Measurements from ENCODE around the gene MYLK2. TPM values are rescaled to one million over a fixed set of nuclear protein-coding genes. Genes with fewer than 3 reads are reported as not detected.

The MYLK2 gene
- total RNA-seq, 1 experiment from 2014 or later: 0.74 TPM

- Histone ChIP-seq H3K14ac (ENCODE audit: insufficient read depth, low read length) (no peak overlapping the region), H3T11ph (ENCODE audit: low read length) (no peak overlapping the region), H2BK120ac (ENCODE audit: low read depth, low read length, poor library complexity, severe bottlenecking) (no peak overlapping the region), H2BK5ac (ENCODE audit: insufficient read length, low read length) (no peak overlapping the region), H4K91ac (ENCODE audit: insufficient read length, low read depth, low read length) (no peak overlapping the region), H4K20me1 (ENCODE audit: control insufficient read depth, insufficient read depth, insufficient read length) (no peaks in the 10 kb centered on the region), H3K56ac (ENCODE audit: insufficient read length, low read depth, low read length) (no peak overlapping the region), H3K9me3 (ENCODE audit: control insufficient read depth, low read depth, low read length) (no peaks in the 10 kb centered on the region), H2AFZ (ENCODE audit: low read length) (no peak overlapping the region), H2AK5ac (ENCODE audit: insufficient read length, low read length) (no peak overlapping the region), H4K8ac (replicated peaks; ENCODE audit: insufficient read length, low read depth, low read length) (no peak overlapping the region), H2BK15ac (ENCODE audit: low read depth, low read length) (no peak overlapping the region), H3K27ac (ENCODE audit: insufficient read length, low read depth, low read length) (no peak overlapping the region), H3K18ac (ENCODE audit: insufficient read length, low read depth, low read length) (no peak overlapping the region), H3K23me2 (ENCODE audit: insufficient read length, low read depth, low read length, poor library complexity, severe bottlenecking) (peaks cover 13% of the 10 kb centered on the region), H3K9ac (ENCODE audit: extremely low read depth, insufficient read length, low read length) (no peak overlapping the region), H2BK20ac (ENCODE audit: low read depth, low read length, poor library complexity, severe bottlenecking) (no peak overlapping the region), H3K23ac (ENCODE audit: insufficient read length, low read depth, low read length) (no peak overlapping the region), H3K4me1 (ENCODE audit: insufficient read depth, low read length) (peaks cover 5% of the 10 kb centered on the region; the same call in 1 of the 2 replicates), H3K4ac (ENCODE audit: low read depth, low read length) (no peak overlapping the region), H2BK12ac (ENCODE audit: insufficient read length, low read depth, low read length) (no peak overlapping the region), H4K5ac (ENCODE audit: insufficient read length, low read depth, low read length) (no peak overlapping the region), H3K27me3 (ENCODE audit: insufficient read depth, low read length) (no peaks in the 10 kb centered on the region), H3K79me1 (ENCODE audit: insufficient read depth, low read depth, low read length, poor library complexity, severe bottlenecking) (no peaks in the 10 kb centered on the region), H3K79me2 (ENCODE audit: insufficient read depth, low read length) (no peaks in the 10 kb centered on the region), H3K4me2 (ENCODE audit: insufficient read depth, insufficient read length, low read length) (no peak overlapping the region)
- no CpG with 5 or more reads among the region's 15 CpGs for WGBS (ENCODE audit: extremely low coverage, insufficient read length, low lambda C conversion rate)
- Mint-ChIP-seq H3K27ac (peak overlapping the region in 1 of 3 experiments; percentile 24; a peak in 1 of 7 replicates), H3K36me3 (ENCODE audit: insufficient read depth in 1 of 3, low read depth in 3 of 3) (no peaks in the 10 kb centered on the region; a peak in 1 of 7 replicates), H3K4me1 (peaks cover 22 to 25% of the 10 kb centered on the region in 2 experiments), H3K27me3 (ENCODE audit: low read depth) (peaks cover 4% of the 10 kb centered on the region), H3K9me3 (no peaks in the 10 kb centered on the region), H3K4me3 (no peak overlapping the region)
- TF ChIP-seq CTCF (conservative IDR thresholded peaks at IDR 0.05): no peak
- DNase-seq: no peak
These were observed 39.0 kb downstream of the MYLK2 start for GRCh38 chr20:31857861-31858759.

All from H9 (cell line).